HG03159 (cell line): ENCODE measurements around the gene TTC21A.
"Not testable (repeated sequence)": the region's sequence is repeated elsewhere in the genome, so short reads cannot be mapped to it uniquely, and the experiment has no call there.

Source experiments
- ATAC-seq: cut with Tn5 transposase; IDR thresholded peaks from one replicate; pipeline ENCODE4 v1.9.1; 2021; ENCODE audit warnings: mild to moderate bottlenecking, moderate library complexity; ENCODE audit not compliant: unreplicated experiment

Gene TTC21A

DNA sequence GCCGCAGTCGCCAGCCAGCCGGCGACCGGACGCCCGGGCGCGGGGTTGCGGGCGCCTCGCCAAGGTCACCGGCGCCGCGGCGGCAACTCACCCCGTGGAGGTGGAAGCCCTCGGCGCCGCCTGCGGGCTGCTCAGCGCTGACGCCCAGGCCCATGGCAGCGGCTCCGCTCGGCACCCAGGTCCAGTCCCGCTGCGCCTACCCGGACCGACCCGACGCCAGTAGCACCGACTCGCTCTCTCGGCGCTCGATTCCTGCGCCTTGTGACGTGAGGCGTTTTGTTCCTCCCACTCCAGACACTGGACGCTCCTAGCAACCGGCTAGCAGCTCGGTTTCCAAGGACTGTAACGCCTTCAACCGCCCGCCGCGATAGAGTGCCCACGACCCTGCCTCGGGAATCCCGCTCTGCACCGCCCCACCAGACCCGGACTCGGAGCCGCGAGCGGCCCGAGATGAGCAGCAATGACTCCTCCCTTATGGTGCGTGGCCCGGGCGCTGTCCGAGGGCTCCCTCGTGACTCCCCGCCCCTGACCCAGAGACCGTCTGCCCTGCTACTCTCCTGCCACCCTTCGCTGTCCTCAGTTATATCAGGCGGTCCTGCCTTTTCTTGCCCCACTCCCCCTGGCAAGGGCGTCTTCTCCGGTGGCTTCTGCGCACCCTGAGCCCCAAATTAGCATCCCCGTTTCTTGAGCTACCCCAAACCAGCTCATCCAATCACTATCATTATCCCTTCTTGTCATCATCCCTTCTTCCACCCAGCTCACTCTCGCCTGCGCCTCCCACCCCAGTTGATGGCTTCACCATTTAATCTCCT, at the start of gene TTC21A, which contains the start of gene GORASP1:
Gene TTC21A, plus strand, starts transcription at position 293 of the 812 bp plus-strand sequence. Its CDS starts 158 bp downstream, at position 451.
Gene GORASP1, minus strand, starts transcription at position 240 of the 812 bp plus-strand sequence. Its CDS starts 86 bp downstream, at position 154.
- peak; percentile 45 for ATAC-seq

DNA sequence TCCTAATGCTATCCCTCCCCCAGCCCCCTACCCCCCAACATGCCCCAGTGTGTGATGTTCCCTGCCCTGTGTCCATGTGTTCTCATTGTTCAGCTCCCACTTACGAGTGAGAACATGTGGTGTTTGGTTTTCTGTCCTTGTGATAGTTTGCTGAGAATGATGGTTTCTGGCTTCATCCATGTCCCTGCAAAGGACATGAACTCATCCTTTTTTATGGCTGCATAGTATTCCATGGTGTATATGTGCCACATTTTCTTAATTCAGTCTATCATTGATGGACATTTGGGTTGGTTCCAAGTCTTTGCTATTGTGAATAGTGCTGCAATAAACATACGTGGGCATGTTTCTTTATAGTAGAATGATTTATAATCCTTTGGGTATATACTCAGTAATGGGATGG, 46.3 kb upstream of the TTC21A start:
- not testable (repeated sequence) for ATAC-seq

DNA sequence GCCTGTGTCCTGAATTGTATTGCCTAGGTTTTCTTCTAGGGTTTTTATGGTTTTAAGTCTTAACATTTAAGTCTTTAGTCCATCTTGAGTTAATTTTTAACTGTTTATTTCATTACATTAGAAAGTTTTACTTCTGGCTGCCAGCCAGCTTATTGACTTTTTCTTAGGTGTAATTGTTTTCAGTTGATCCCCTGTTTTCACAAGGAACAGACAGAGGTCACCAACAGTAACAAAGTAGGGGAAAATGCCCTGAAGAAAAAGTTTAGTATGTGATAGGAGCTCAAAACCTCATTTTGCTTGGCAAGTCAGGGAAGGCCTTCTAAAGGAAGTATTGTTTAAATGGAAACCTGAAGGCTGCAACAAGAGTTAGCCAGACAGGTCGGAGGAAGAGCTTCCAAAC, 45.3 kb upstream of the TTC21A start:
- no peak for ATAC-seq

GRCh38 chr3:39063143-39063542, 44.3 kb upstream of the TTC21A start:
- no peak for ATAC-seq

DNA sequence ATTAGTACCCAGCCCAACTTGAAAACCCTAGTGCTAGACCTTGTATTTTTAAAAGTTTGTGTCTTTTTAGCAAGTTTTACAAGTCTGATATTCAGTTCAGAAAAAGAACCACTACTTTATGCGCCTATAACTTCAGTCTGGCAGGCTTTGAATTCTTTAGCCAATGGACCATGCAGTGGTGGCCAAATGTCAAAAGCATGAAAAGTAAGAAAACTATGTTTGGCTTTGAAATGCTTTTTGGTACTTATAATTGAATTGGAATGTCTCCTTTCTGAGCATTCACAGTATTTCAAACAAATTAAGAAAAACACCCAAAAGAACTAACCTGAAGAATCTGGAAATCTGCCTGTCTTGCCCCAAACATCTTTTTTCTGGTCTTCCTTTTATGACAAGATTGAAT, 42.8 kb upstream of the TTC21A start:
- no peak for ATAC-seq

GRCh38 chr3:39065197-39065596, 42.3 kb upstream of the TTC21A start:
- peak; percentile 98 for ATAC-seq

DNA sequence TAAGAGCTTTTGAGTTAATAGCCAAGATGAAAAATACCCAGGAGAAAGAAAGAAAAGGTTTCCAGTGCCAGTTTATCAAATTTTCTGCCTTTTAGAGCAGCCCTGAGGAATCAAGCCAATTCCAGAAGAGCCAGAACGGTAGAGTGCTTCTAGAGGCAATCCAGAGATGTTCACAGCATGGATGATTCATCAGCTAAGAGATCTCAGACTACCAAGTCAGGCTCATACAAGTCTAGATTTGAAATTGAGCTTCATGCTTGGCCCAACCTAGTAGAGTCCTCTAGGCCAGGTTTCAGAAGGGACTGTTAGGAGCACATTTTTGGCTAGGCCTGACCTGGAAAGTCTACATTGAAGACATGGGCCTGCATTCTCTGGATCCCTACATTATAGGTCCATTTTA, 40.2 kb upstream of the TTC21A start:
- ATAC-seq, result no peak

- ATAC-seq, result no peak
These were observed 38.9 kb upstream of the TTC21A start for GRCh38 chr3:39068556-39068955.

DNA sequence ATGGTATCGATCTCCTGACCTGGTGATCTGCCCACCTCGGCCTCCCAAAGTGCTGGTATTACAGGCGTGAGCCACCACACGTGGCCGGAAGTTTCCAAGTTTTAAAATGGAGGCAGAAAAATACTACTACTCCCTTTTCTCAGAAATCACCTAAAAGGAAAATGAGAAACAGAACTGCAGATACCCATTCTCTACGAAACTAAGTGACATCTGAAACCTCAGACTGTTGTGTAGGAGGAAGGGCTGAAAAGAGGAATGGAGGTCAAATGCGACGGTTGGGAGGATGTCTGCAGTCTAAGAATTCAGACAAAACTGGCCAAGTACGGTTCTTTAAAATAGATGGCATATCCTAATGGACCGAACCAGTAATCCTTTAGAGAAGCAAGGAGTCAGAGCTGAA, 31.6 kb upstream of the TTC21A start:
- no peak for ATAC-seq

DNA sequence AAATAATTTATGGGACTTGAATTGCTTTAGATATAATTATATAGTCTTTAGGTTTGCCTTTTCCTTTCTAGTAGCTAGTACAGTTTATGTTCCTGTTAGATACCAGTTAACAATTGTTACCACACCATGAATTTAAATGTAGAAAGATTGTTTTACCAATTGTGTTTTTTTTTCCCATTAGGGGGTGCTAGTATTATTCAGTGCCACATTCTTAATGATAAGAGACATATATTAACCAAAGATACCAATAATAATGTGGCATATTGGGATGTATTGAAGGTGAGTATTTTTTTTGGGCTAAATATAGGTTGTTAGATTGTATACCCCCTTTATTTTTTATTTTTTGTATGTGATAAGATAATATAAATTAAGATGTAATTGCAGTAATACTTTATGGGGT, 27.9 kb upstream of the TTC21A start:
- no peak for ATAC-seq

DNA sequence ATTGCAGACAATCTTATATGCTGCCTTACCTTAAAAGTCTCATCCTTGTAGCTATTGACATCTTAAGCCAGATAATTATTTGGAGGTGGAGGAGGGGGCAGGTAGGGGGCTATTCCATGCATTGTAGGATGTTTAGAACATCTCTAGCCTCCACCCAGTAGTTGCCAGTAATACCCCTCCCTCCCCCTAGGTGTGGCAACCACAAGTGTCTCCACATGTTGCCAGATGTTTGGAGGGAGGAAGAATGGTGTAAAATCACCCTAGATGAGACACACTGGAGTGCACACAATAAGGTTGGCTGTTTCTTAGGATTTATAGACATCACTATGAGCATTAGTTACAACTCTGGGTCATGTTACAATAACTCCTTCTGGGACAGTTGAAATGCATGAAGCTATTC, 27.5 kb upstream of the TTC21A start:
- no peak for ATAC-seq

GRCh38 chr3:39082666-39083313, 24.7 kb upstream of the TTC21A start:
- no peak for ATAC-seq

- ATAC-seq, result peak; percentile 89
These were observed 21.3 kb upstream of the TTC21A start for GRCh38 chr3:39086144-39086543.

GRCh38 chr3:39088456-39088855, 19.0 kb upstream of the TTC21A start:
- ATAC-seq, result no peak

GRCh38 chr3:39088889-39089288, 18.6 kb upstream of the TTC21A start:
- ATAC-seq, result no peak

GRCh38 chr3:39090922-39091321, 16.6 kb upstream of the TTC21A start:
- ATAC-seq, result no peak

GRCh38 chr3:39094851-39095677, 12.4 kb upstream of the TTC21A start:
- ATAC-seq, result no peak

DNA sequence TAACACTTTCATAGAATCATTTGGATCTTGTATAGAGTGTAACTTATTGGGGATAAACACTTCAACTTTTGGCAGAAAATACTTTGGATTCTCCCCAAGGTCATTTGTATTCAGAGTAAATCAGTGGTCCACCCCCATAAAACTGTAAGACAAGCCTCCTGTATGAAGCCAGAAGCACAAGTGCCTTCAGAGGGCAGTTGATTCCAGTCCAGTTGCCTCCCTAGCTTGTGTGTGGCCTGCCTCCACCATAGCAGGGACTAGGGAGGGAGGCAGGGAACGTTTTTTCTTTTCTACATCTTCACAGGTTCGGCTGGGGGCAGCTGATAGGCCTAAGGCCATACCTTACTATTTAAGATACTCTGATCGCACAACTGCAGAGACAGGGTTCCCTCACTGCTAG, 11.7 kb upstream of the TTC21A start:
- no peak for ATAC-seq

DNA sequence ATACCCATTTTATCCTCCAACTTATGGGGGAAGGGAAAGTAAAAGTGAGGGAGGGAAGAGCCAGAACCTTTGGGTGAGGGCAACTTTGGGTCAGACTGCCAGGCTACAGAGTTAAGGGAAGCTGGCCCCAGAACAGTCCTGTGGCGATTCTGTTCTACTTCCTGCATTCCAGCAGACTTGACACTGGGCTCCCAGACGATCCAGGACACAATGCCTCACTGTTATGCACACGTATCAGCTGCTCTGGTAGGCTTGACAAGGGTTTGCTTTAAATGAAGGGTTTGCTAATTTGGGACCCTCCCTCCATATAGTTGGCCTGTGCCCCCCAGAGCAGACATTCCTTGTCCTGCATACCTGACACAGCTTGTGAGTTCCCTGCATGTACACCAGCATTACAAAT, 10.7 kb upstream of the TTC21A start:
- no peak for ATAC-seq

- ATAC-seq, result no peak
These were observed 9.6 kb upstream of the TTC21A start for GRCh38 chr3:39097716-39098472.
